ENCODE results near the gene NLK. TPM values are rescaled to one million over a fixed set of nuclear protein-coding genes. Genes with fewer than 3 reads are reported as not detected.
"Not testable (repeated sequence)": the region's sequence is repeated elsewhere in the genome, so short reads cannot be mapped to it uniquely, and the experiment has no call there.

Gene NLK
- total RNA-seq, 2 experiments from 2014 or later: 13.1 to 16.1 TPM

- Mint-ChIP-seq H3K27me3 (no peaks in the 10 kb centered on the region), H3K4me1 (peaks cover 7% of the 10 kb centered on the region), H3K4me3 (no peak overlapping the region), H3K9me3 (ENCODE audit: low read depth) (no peaks in the 10 kb centered on the region), H3K27ac (no peak overlapping the region), H3K36me3 (peaks cover 16% of the 10 kb centered on the region)
- ATAC-seq (no peak), DNase-seq (no peak)
- CTCF ChIA-PET: interaction anchor here (1.0 kb wide), 1 partner anchor 82 kb away, joined by 3 read pairs; no protein-coding TSS in a partner anchor
Measured at GRCh38 chr17:28169621-28170349, 127.3 kb downstream of the NLK start.

GRCh38 chr17:28170771-28171170 is 128.3 kb downstream of the NLK start:
- DNase-seq (no peak), ATAC-seq (no peak)
- H3K4me3 Mint-ChIP-seq: no peak overlapping the region
- H3K4me1 Mint-ChIP-seq: peaks cover 9% of the 10 kb centered on the region
- CTCF ChIA-PET: no interaction called here
- H3K27ac Mint-ChIP-seq: no peak overlapping the region
- H3K27me3 Mint-ChIP-seq: no peaks in the 10 kb centered on the region
- peaks cover 18% of the 10 kb centered on the region for H3K36me3 Mint-ChIP-seq
- no peaks in the 10 kb centered on the region for H3K9me3 Mint-ChIP-seq (ENCODE audit: low read depth)

- no peaks in the 10 kb centered on the region for H3K27me3 Mint-ChIP-seq
- DNase-seq (no peak), ATAC-seq (no peak)
- peaks cover 18% of the 10 kb centered on the region for H3K36me3 Mint-ChIP-seq
- CTCF ChIA-PET: no interaction called here
- H3K4me1 Mint-ChIP-seq: peaks cover 9% of the 10 kb centered on the region
- no peaks in the 10 kb centered on the region for H3K9me3 Mint-ChIP-seq (ENCODE audit: low read depth)
- no peak overlapping the region for H3K4me3 Mint-ChIP-seq
- H3K27ac Mint-ChIP-seq: no peak overlapping the region
Measured at GRCh38 chr17:28173031-28173561, 130.6 kb downstream of the NLK start.

GRCh38 chr17:28173801-28174200 is 131.3 kb downstream of the NLK start:
- H3K27ac Mint-ChIP-seq: no peak overlapping the region
- H3K4me3 Mint-ChIP-seq: no peak overlapping the region
- no peak for ATAC-seq
- H3K36me3 Mint-ChIP-seq: peaks cover 13% of the 10 kb centered on the region
- no peaks in the 10 kb centered on the region for H3K9me3 Mint-ChIP-seq (ENCODE audit: low read depth)
- H3K27me3 Mint-ChIP-seq: no peaks in the 10 kb centered on the region
- CTCF ChIA-PET: no interaction called here
- no peak for DNase-seq
- H3K4me1 Mint-ChIP-seq: peaks cover 9% of the 10 kb centered on the region

- Mint-ChIP-seq H3K27ac (no peak overlapping the region), H3K36me3 (peaks cover 11% of the 10 kb centered on the region), H3K4me1 (peaks cover 9% of the 10 kb centered on the region), H3K9me3 (ENCODE audit: low read depth) (no peaks in the 10 kb centered on the region), H3K4me3 (no peak overlapping the region), H3K27me3 (no peaks in the 10 kb centered on the region)
- CTCF ChIA-PET: no interaction called here
- peak; percentile 62 for DNase-seq
- ATAC-seq: peak; percentile 57
Measured at GRCh38 chr17:28174352-28175046, 132.0 kb downstream of the NLK start.

GRCh38 chr17:28177351-28177750 is 134.9 kb downstream of the NLK start:
- H3K4me1 Mint-ChIP-seq: peaks cover 18% of the 10 kb centered on the region
- no peaks in the 10 kb centered on the region for H3K27me3 Mint-ChIP-seq
- DNase-seq (no peak), ATAC-seq (no peak)
- CTCF ChIA-PET: interaction anchor here (1.0 kb wide), 1 partner anchor 11 kb away, joined by 3 read pairs; no protein-coding TSS in a partner anchor
- peaks cover 10% of the 10 kb centered on the region for H3K36me3 Mint-ChIP-seq
- no peak overlapping the region for H3K4me3 Mint-ChIP-seq
- H3K9me3 Mint-ChIP-seq (ENCODE audit: low read depth): no peaks in the 10 kb centered on the region
- H3K27ac Mint-ChIP-seq: no peak overlapping the region

- no peak for DNase-seq
- ATAC-seq: no peak
- H3K4me3 Mint-ChIP-seq: no peak overlapping the region
- H3K36me3 Mint-ChIP-seq: peaks cover 5% of the 10 kb centered on the region
- no peaks in the 10 kb centered on the region for H3K9me3 Mint-ChIP-seq (ENCODE audit: low read depth)
- H3K27ac Mint-ChIP-seq: no peak overlapping the region
- H3K27me3 Mint-ChIP-seq: no peaks in the 10 kb centered on the region
- H3K4me1 Mint-ChIP-seq: peaks cover 16% of the 10 kb centered on the region
- CTCF ChIA-PET: no interaction called here
Measured at GRCh38 chr17:28178800-28179199, 136.3 kb downstream of the NLK start.

- Mint-ChIP-seq H3K4me3 (no peak overlapping the region), H3K36me3 (peaks cover 5% of the 10 kb centered on the region), H3K27ac (no peak overlapping the region), H3K4me1 (peaks cover 10% of the 10 kb centered on the region), H3K9me3 (ENCODE audit: low read depth) (no peaks in the 10 kb centered on the region), H3K27me3 (no peaks in the 10 kb centered on the region)
- CTCF ChIA-PET: no interaction called here
- peak; percentile 42 for ATAC-seq
- no peak for DNase-seq
Measured at GRCh38 chr17:28180449-28180848, 138.0 kb downstream of the NLK start.

GRCh38 chr17:28181568-28181967 is 139.1 kb downstream of the NLK start:
- no peaks in the 10 kb centered on the region for H3K27me3 Mint-ChIP-seq
- DNase-seq (no peak), ATAC-seq (no peak)
- H3K4me1 Mint-ChIP-seq: peaks cover 10% of the 10 kb centered on the region
- H3K27ac Mint-ChIP-seq: no peak overlapping the region
- no peak overlapping the region for H3K4me3 Mint-ChIP-seq
- H3K9me3 Mint-ChIP-seq (ENCODE audit: low read depth): peaks cover 8% of the 10 kb centered on the region
- H3K36me3 Mint-ChIP-seq: peaks cover 16% of the 10 kb centered on the region
- CTCF ChIA-PET: interaction anchor here (0.6 kb wide), 1 partner anchor 37 kb away, joined by 3 read pairs; no protein-coding TSS in a partner anchor

- ATAC-seq: no peak
- no peak overlapping the region for H3K4me3 Mint-ChIP-seq
- CTCF ChIA-PET: no interaction called here
- peaks cover 20% of the 10 kb centered on the region for H3K36me3 Mint-ChIP-seq
- peaks cover 9% of the 10 kb centered on the region for H3K9me3 Mint-ChIP-seq (ENCODE audit: low read depth)
- H3K4me1 Mint-ChIP-seq: peaks cover 10% of the 10 kb centered on the region
- no peak for DNase-seq
- H3K27me3 Mint-ChIP-seq: no peaks in the 10 kb centered on the region
- H3K27ac Mint-ChIP-seq: no peak overlapping the region
Measured at GRCh38 chr17:28182559-28182958, 140.1 kb downstream of the NLK start.

- peaks cover 2% of the 10 kb centered on the region for H3K4me1 Mint-ChIP-seq
- no peak overlapping the region for H3K27ac Mint-ChIP-seq
- no peak overlapping the region for H3K4me3 Mint-ChIP-seq
- no peaks in the 10 kb centered on the region for H3K27me3 Mint-ChIP-seq
- peaks cover 9% of the 10 kb centered on the region for H3K9me3 Mint-ChIP-seq (ENCODE audit: low read depth)
- CTCF ChIA-PET: no interaction called here
- H3K36me3 Mint-ChIP-seq: peaks cover 20% of the 10 kb centered on the region
- DNase-seq: no peak
- ATAC-seq: no peak
Measured at GRCh38 chr17:28185658-28186057, 143.2 kb downstream of the NLK start.

GRCh38 chr17:28186472-28186871 is 144.0 kb downstream of the NLK start:
- H3K4me3 Mint-ChIP-seq; CTCF ChIA-PET; H3K27ac Mint-ChIP-seq; H3K27me3 Mint-ChIP-seq; H3K4me1 Mint-ChIP-seq; DNase-seq; H3K9me3 Mint-ChIP-seq (ENCODE audit: low read depth); ATAC-seq: not testable (repeated sequence)
- peaks cover 19% of the 10 kb centered on the region for H3K36me3 Mint-ChIP-seq

GRCh38 chr17:28187931-28188330 is 145.5 kb downstream of the NLK start:
- H3K4me1 Mint-ChIP-seq: no peaks in the 10 kb centered on the region
- CTCF ChIA-PET: no interaction called here
- DNase-seq (no peak), ATAC-seq (no peak)
- peaks cover 9% of the 10 kb centered on the region for H3K9me3 Mint-ChIP-seq (ENCODE audit: low read depth)
- no peaks in the 10 kb centered on the region for H3K27me3 Mint-ChIP-seq
- H3K27ac Mint-ChIP-seq: no peak overlapping the region
- peaks cover 19% of the 10 kb centered on the region for H3K36me3 Mint-ChIP-seq
- no peak overlapping the region for H3K4me3 Mint-ChIP-seq

- CTCF ChIA-PET: no interaction called here
- H3K9me3 Mint-ChIP-seq (ENCODE audit: low read depth): peaks cover 9% of the 10 kb centered on the region
- no peaks in the 10 kb centered on the region for H3K4me1 Mint-ChIP-seq
- no peak overlapping the region for H3K27ac Mint-ChIP-seq
- ATAC-seq (no peak), DNase-seq (no peak)
- peaks cover 19% of the 10 kb centered on the region for H3K36me3 Mint-ChIP-seq
- H3K4me3 Mint-ChIP-seq: no peak overlapping the region
- H3K27me3 Mint-ChIP-seq: no peaks in the 10 kb centered on the region
Measured at GRCh38 chr17:28188841-28189263, 146.4 kb downstream of the NLK start.

Data from activated CD8-positive, alpha-beta memory T cell treated with anti-CD3 and anti-CD28 coated beads, Interleukin-2, amount 10 ng/mL, durations not matched to agents 7 days and 5 days (primary cell).